ENCODE measurements around the gene GAREM1. TPM values are rescaled to one million over a fixed set of nuclear protein-coding genes. Genes with fewer than 3 reads are reported as not detected.
"Not testable (repeated sequence)": the region's sequence is repeated elsewhere in the genome, so short reads cannot be mapped to it uniquely, and the experiment has no call there.

GAREM1 gene
- not detected for polyA plus RNA-seq (2012; ENCODE audit: missing spikeins)

- DNase-seq (ENCODE audit: insufficient read length), result peak; percentile 79
- TF ChIP-seq POLR2AphosphoS5 (IDR thresholded peaks at IDR 0.05; ENCODE audit: low read depth, low read length), result no peak
- TF ChIP-seq TAF1 (IDR thresholded peaks at IDR 0.05; ENCODE audit: borderline replicate concordance, low read depth, low read length), result no peak
- TF ChIP-seq POLR2A (IDR thresholded peaks at IDR 0.05; ENCODE audit: low read depth, low read length), result no peak
- FAIRE-seq, result peak; percentile 76
Measured at GRCh38 chr18:32470714-32471633, at the start of gene GAREM1. Gene GAREM1 (minus strand): TSS chr18:32470882. CDS start chr18:32470428, 454 bp downstream.

- DNase-seq (ENCODE audit: insufficient read length) (no peak), FAIRE-seq (no peak)
- TF ChIP-seq TAF1 (IDR thresholded peaks at IDR 0.05; ENCODE audit: borderline replicate concordance, low read depth, low read length) (no peak), POLR2AphosphoS5 (IDR thresholded peaks at IDR 0.05; ENCODE audit: low read depth, low read length) (no peak), POLR2A (IDR thresholded peaks at IDR 0.05; ENCODE audit: low read depth, low read length) (no peak)
Measured at GRCh38 chr18:32511147-32511546, 40.5 kb upstream of the GAREM1 start.

GRCh38 chr18:32509111-32509510 lies 38.4 kb upstream of the GAREM1 start:
- TF ChIP-seq POLR2A (IDR thresholded peaks at IDR 0.05; ENCODE audit: low read depth, low read length), result no peak
- TF ChIP-seq TAF1 (IDR thresholded peaks at IDR 0.05; ENCODE audit: borderline replicate concordance, low read depth, low read length), result no peak
- no peak for TF ChIP-seq POLR2AphosphoS5 (IDR thresholded peaks at IDR 0.05; ENCODE audit: low read depth, low read length)
- DNase-seq (ENCODE audit: insufficient read length) (no peak), FAIRE-seq (no peak)

GRCh38 chr18:32507093-32507492 lies 36.4 kb upstream of the GAREM1 start:
- DNase-seq (ENCODE audit: insufficient read length) (no peak), FAIRE-seq (no peak)
- TF ChIP-seq POLR2AphosphoS5 (IDR thresholded peaks at IDR 0.05; ENCODE audit: low read depth, low read length), result no peak
- TF ChIP-seq TAF1 (IDR thresholded peaks at IDR 0.05; ENCODE audit: borderline replicate concordance, low read depth, low read length), result no peak
- TF ChIP-seq POLR2A (IDR thresholded peaks at IDR 0.05; ENCODE audit: low read depth, low read length), result no peak

GRCh38 chr18:32502014-32502413 lies 31.3 kb upstream of the GAREM1 start:
- TF ChIP-seq TAF1 (IDR thresholded peaks at IDR 0.05; ENCODE audit: borderline replicate concordance, low read depth, low read length) (no peak), POLR2A (IDR thresholded peaks at IDR 0.05; ENCODE audit: low read depth, low read length) (no peak), POLR2AphosphoS5 (IDR thresholded peaks at IDR 0.05; ENCODE audit: low read depth, low read length) (no peak)
- FAIRE-seq (no peak), DNase-seq (ENCODE audit: insufficient read length) (no peak)

- not testable (repeated sequence) for FAIRE-seq; DNase-seq (ENCODE audit: insufficient read length)
Measured at GRCh38 chr18:32501242-32501641, 30.6 kb upstream of the GAREM1 start.

- no peak for TF ChIP-seq TAF1 (IDR thresholded peaks at IDR 0.05; ENCODE audit: borderline replicate concordance, low read depth, low read length)
- FAIRE-seq (no peak), DNase-seq (ENCODE audit: insufficient read length) (no peak)
Measured at GRCh38 chr18:32483002-32483401, 12.3 kb upstream of the GAREM1 start.

GRCh38 chr18:32482117-32482516 lies 11.4 kb upstream of the GAREM1 start:
- TF ChIP-seq TAF1 (IDR thresholded peaks at IDR 0.05; ENCODE audit: borderline replicate concordance, low read depth, low read length) (no peak), POLR2A (IDR thresholded peaks at IDR 0.05; ENCODE audit: low read depth, low read length) (no peak), POLR2AphosphoS5 (IDR thresholded peaks at IDR 0.05; ENCODE audit: low read depth, low read length) (no peak)
- DNase-seq (ENCODE audit: insufficient read length) (no peak), FAIRE-seq (no peak)

- FAIRE-seq, result no peak
- DNase-seq (ENCODE audit: insufficient read length), result no peak
- TF ChIP-seq POLR2AphosphoS5 (IDR thresholded peaks at IDR 0.05; ENCODE audit: low read depth, low read length) (no peak), POLR2A (IDR thresholded peaks at IDR 0.05; ENCODE audit: low read depth, low read length) (no peak), TAF1 (IDR thresholded peaks at IDR 0.05; ENCODE audit: borderline replicate concordance, low read depth, low read length) (no peak)
Measured at GRCh38 chr18:32480581-32480980, 9.9 kb upstream of the GAREM1 start.

GRCh38 chr18:32478807-32479206 lies 8.1 kb upstream of the GAREM1 start:
- DNase-seq (ENCODE audit: insufficient read length), result no peak
- TF ChIP-seq POLR2AphosphoS5 (IDR thresholded peaks at IDR 0.05; ENCODE audit: low read depth, low read length) (no peak), TAF1 (IDR thresholded peaks at IDR 0.05; ENCODE audit: borderline replicate concordance, low read depth, low read length) (no peak), POLR2A (IDR thresholded peaks at IDR 0.05; ENCODE audit: low read depth, low read length) (no peak)
- FAIRE-seq, result no peak

- no peak for DNase-seq (ENCODE audit: insufficient read length)
Measured at GRCh38 chr18:32478317-32478716, 7.6 kb upstream of the GAREM1 start.

GRCh38 chr18:32476106-32476505 lies 5.4 kb upstream of the GAREM1 start:
- TF ChIP-seq POLR2AphosphoS5 (IDR thresholded peaks at IDR 0.05; ENCODE audit: low read depth, low read length) (no peak), POLR2A (IDR thresholded peaks at IDR 0.05; ENCODE audit: low read depth, low read length) (no peak), TAF1 (IDR thresholded peaks at IDR 0.05; ENCODE audit: borderline replicate concordance, low read depth, low read length) (no peak)
- FAIRE-seq (no peak), DNase-seq (ENCODE audit: insufficient read length) (no peak)

More at GRCh38 chr18:32478317-32478716, 7.6 kb upstream of the GAREM1 start:
- no peak for TF ChIP-seq POLR2A (IDR thresholded peaks at IDR 0.05; ENCODE audit: low read depth, low read length)
- no peak for TF ChIP-seq POLR2AphosphoS5 (IDR thresholded peaks at IDR 0.05; ENCODE audit: low read depth, low read length)
- no peak for TF ChIP-seq TAF1 (IDR thresholded peaks at IDR 0.05; ENCODE audit: borderline replicate concordance, low read depth, low read length)
- FAIRE-seq, result no peak

GRCh38 chr18:32475069-32475468 lies 4.4 kb upstream of the GAREM1 start:
- not testable (repeated sequence) for FAIRE-seq; DNase-seq (ENCODE audit: insufficient read length)
